HepG2 (cell line): ENCODE measurements around the gene ESPN. TPM values are rescaled to one million over a fixed set of nuclear protein-coding genes. Genes with fewer than 3 reads are reported as not detected.

Source experiments
- ADNP ChIP-seq: sonication (generic); formaldehyde crosslinking; IDR thresholded peaks from 2 replicates; pipeline ENCODE4 v1.4.0; 2020; ENCODE audit warnings: missing genetic modification reagents
- CAMTA2 ChIP-seq: sonication (generic); formaldehyde crosslinking; IDR thresholded peaks from 2 replicates; pipeline ENCODE4 v1.4.0; 2020; ENCODE audit warnings: mild to moderate bottlenecking, missing genetic modification reagents, borderline replicate concordance
- CEBPB ChIP-seq: IDR thresholded peaks from 2 replicates; pipeline ENCODE4 v1.6.1; 2011; ENCODE audit warnings: low read depth, low read length, improper control_type of control experiment, borderline replicate concordance
- ELF3 ChIP-seq: IDR thresholded peaks from 2 replicates; pipeline ENCODE4 v1.6.1; 2016; ENCODE audit warnings: missing genetic modification reagents, missing compliant biosample characterization
- ETV5 ChIP-seq: IDR thresholded peaks from 2 replicates; pipeline ENCODE4 v1.6.1; 2018; ENCODE audit warnings: missing biosample characterization, missing genetic modification reagents, inconsistent platforms, borderline replicate concordance
- FOSL2 ChIP-seq: sonication (generic); formaldehyde crosslinking; IDR thresholded peaks from 2 replicates; pipeline ENCODE4 v1.4.0; 2020; ENCODE audit warnings: missing genetic modification reagents
- GABPB1 ChIP-seq: IDR thresholded peaks from 2 replicates; pipeline ENCODE4 v1.6.1; 2016; ENCODE audit warnings: mild to moderate bottlenecking, missing genetic modification reagents, moderate library complexity, missing compliant biosample characterization
- GATAD2A ChIP-seq: IDR thresholded peaks from 2 replicates; pipeline ENCODE4 v1.6.1; 2016
- HCFC1 ChIP-seq: fragments of 150-350 bp; IDR thresholded peaks from 2 replicates; pipeline ENCODE4 v1.6.1; 2014; ENCODE audit warnings: low read depth, low read length
- IRF2 ChIP-seq: IDR thresholded peaks from 2 replicates; pipeline ENCODE4 v1.6.1; 2018; ENCODE audit warnings: missing genetic modification reagents, missing compliant biosample characterization
- KLF16 ChIP-seq, 2 experiments: sonication (generic) in 1 of 2; formaldehyde crosslinking in 1 of 2; IDR thresholded peaks; 2 replicates each; pipeline versions ENCODE4 v1.6.1 to v1.8.0; 2016 to 2023; ENCODE audit warnings: missing genetic modification reagents in 2 of 2, missing compliant biosample characterization in 1 of 2
- MEF2D ChIP-seq: sonication (generic); formaldehyde crosslinking; IDR thresholded peaks from 2 replicates; pipeline ENCODE4 v1.5.1; 2020; ENCODE audit warnings: mild to moderate bottlenecking, missing genetic modification reagents
- RAD21 ChIP-seq: fragments of 450-650 bp; formaldehyde crosslinking; IDR thresholded peaks from 2 replicates; pipeline ENCODE4 v1.5.0; 2020; ENCODE audit warnings: mild to moderate bottlenecking
- SIX4 ChIP-seq: sonication (generic); formaldehyde crosslinking; IDR thresholded peaks from 2 replicates; pipeline ENCODE4 v1.4.0; 2020; ENCODE audit warnings: missing genetic modification reagents
- SNAPC2 ChIP-seq: sonication (generic); formaldehyde crosslinking; IDR thresholded peaks from 2 replicates; pipeline ENCODE4 v1.8.1; 2022; ENCODE audit warnings: mild to moderate bottlenecking, missing genetic modification reagents
- STAG1 ChIP-seq: sonication (generic); formaldehyde crosslinking; IDR thresholded peaks from 2 replicates; pipeline ENCODE4 v1.4.0; 2020; ENCODE audit warnings: missing genetic modification reagents
- THYN1 ChIP-seq: sonication (generic); formaldehyde crosslinking; IDR thresholded peaks from 2 replicates; pipeline ENCODE4 v1.8.1; 2023; ENCODE audit warnings: low read depth, mild to moderate bottlenecking, moderate library complexity, missing genetic modification reagents, borderline replicate concordance
- ZFY ChIP-seq: sonication (generic); formaldehyde crosslinking; IDR thresholded peaks from 2 replicates; pipeline ENCODE4 v1.4.0; 2020; ENCODE audit warnings: missing genetic modification reagents
- ZNF143 ChIP-seq: sonication (generic); formaldehyde crosslinking; IDR thresholded peaks from 2 replicates; pipeline ENCODE4 v1.4.0; 2020; ENCODE audit warnings: missing genetic modification reagents
- ZNF501 ChIP-seq: sonication (generic); formaldehyde crosslinking; IDR thresholded peaks from 2 replicates; pipeline ENCODE4 v1.5.1; 2020; ENCODE audit warnings: mild to moderate bottlenecking, moderate library complexity, missing genetic modification reagents
- ZNF552 ChIP-seq: sonication (generic); formaldehyde crosslinking; IDR thresholded peaks from 2 replicates; pipeline ENCODE4 v1.9.0; 2022; ENCODE audit warnings: missing genetic modification reagents, mild to moderate bottlenecking, borderline replicate concordance
- ZNF839 ChIP-seq: sonication (generic); formaldehyde crosslinking; IDR thresholded peaks from 2 replicates; pipeline ENCODE4 v1.4.0; 2020; ENCODE audit warnings: missing genetic modification reagents, mild to moderate bottlenecking, borderline replicate concordance
- polyA plus RNA-seq, 8 experiments: library from polyadenylated mRNA; depleted of rRNA in 3 of 8; stranded (reverse) in 7 of 8; unstranded in 1 of 8; fragments of >200 nt; fragmentation: Illumina TruSeq in 4 of 8; extraction: Trizol in 4 of 8; gene quantifications; 2 replicates each; pipeline versions ENCODE4 v1.2.1 to v1.2.3, GENCODE V29; 2011 to 2016; ENCODE audit warnings: low read depth in 4 of 8, missing spikeins in 1 of 8, mixed read lengths in 1 of 8; ENCODE audit not compliant: insufficient read depth in 1 of 8
- total RNA-seq, 5 experiments: library from RNA; depleted of rRNA; stranded (reverse); fragments of >200 nt; fragmentation: Illumina TruSeq; extraction: Trizol; gene quantifications; 2 replicates each; pipeline ENCODE4 v1.2.3, GENCODE V29; 2016; ENCODE audit warnings: low read depth in 1 of 5
- TF ChIP-seq, protein P1 (sequence below): IDR thresholded peaks from 2 replicates; pipeline ENCODE4 v1.6.1; 2016; ENCODE audit warnings: missing compliant biosample characterization, missing genetic modification reagents, borderline replicate concordance
- TF ChIP-seq, protein P2 (sequence below): sonication (generic); formaldehyde crosslinking; IDR thresholded peaks from 2 replicates; pipeline ENCODE4 v1.4.0; 2020; ENCODE audit warnings: missing genetic modification reagents
- TF ChIP-seq, protein P3 (sequence below): sonication (generic); formaldehyde crosslinking; IDR thresholded peaks from 2 replicates; pipeline ENCODE4 v1.4.0; 2020; ENCODE audit warnings: mild to moderate bottlenecking, missing genetic modification reagents
- TF ChIP-seq, protein P4 (sequence below): sonication (generic); formaldehyde crosslinking; IDR thresholded peaks from 2 replicates; pipeline ENCODE4 v1.4.0; 2020; ENCODE audit warnings: mild to moderate bottlenecking, missing genetic modification reagents

Gene ESPN
- total and polyA plus RNA-seq, 2 of the 13 experiments (the other 11 are each of a cell fraction or from before 2014, with no cell fraction given), result 48.6 to 54.2 TPM

DNA sequence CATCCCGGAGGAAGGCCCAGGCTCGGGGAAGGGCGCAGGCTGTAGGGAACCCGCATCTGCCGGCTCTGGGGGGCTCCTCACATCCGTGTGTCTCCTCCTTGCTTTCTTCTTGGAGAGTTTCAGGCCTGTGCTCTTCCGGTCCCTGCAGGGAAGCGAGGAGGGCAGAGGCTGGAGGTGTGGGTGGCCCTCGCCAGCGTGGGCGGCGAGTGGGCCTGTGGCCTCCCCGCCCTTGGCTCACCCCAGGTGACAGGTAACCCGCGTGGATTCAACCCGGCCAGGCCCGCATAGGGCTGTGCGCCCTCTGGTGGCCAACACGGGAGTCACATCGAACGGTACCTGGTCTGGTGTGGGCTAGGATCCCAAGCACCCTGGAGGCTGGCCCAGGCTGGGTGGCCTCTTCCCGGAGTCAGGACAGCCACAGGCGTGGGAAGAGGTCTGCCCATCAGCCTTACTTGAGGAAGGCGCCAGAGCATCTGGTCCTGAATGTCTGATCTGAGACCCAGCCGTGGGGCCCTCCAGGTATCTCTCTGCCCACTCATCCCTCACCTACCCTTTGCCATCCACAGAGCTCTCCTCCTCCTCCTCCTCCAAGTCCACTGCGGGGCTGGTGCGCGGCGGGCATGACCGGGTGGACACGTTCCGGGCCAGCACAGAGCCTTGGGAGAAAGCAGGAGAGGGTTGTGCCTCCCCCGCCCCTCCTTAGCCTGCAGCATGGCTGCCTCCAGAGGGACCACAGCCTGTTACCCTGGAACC lies 51.0 kb downstream of the ESPN start (continued):
- TF ChIP-seq, protein P1, sequence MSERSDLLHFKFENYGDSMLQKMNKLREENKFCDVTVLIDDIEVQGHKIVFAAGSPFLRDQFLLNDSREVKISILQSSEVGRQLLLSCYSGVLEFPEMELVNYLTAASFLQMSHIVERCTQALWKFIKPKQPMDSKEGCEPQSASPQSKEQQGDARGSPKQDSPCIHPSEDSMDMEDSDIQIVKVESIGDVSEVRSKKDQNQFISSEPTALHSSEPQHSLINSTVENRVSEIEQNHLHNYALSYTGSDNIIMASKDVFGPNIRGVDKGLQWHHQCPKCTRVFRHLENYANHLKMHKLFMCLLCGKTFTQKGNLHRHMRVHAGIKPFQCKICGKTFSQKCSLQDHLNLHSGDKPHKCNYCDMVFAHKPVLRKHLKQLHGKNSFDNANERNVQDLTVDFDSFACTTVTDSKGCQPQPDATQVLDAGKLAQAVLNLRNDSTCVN, result 0 out of 2 replicates have a peak, but pooled peaks have one; percentile 31
- TF ChIP-seq SNAPC2 (CRISPR knock-in tag) (no peak), FOSL2 (CRISPR knock-in tag) (peak; percentile 20; the same call in 1 of the 2 replicates), SIX4 (CRISPR knock-in tag) (no peak), CEBPB (no peak), IRF2 (no peak), ETV5 (no peak), ZNF839 (CRISPR knock-in tag) (0 out of 2 replicates have a peak, but pooled peaks have one; percentile 62), ELF3 (no peak), ZNF552 (CRISPR knock-in tag) (no peak), RAD21 (CRISPR knock-in tag) (peak; percentile 70), STAG1 (peak; percentile 65), ZNF501 (CRISPR knock-in tag) (no peak), GABPB1 (peak; percentile 33; the same call in 1 of the 2 replicates), HCFC1 (no peak), ZFY (CRISPR knock-in tag) (peak; percentile 29; the same call in 1 of the 2 replicates), ZNF143 (CRISPR knock-in tag) (no peak), CAMTA2 (CRISPR knock-in tag) (no peak), MEF2D (CRISPR knock-in tag) (no peak), THYN1 (no peak), KLF16 (CRISPR knock-in tag; IDR thresholded peaks at IDR 0.05) (0 out of 4 replicates have a peak, but pooled peaks of 1 of the 2 experiments have one; percentile 26), GATAD2A (no peak), ADNP (CRISPR knock-in tag) (no peak)
- TF ChIP-seq, protein P2, sequence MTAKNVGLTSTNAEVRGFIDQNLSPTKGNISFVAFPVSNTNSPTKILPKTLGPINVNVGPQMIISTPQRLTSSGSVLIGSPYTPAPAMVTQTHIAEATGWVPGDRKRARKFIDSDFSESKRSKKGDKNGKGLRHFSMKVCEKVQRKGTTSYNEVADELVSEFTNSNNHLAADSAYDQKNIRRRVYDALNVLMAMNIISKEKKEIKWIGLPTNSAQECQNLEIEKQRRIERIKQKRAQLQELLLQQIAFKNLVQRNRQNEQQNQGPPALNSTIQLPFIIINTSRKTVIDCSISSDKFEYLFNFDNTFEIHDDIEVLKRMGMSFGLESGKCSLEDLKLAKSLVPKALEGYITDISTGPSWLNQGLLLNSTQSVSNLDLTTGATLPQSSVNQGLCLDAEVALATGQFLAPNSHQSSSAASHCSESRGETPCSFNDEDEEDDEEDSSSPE (CRISPR knock-in tag), result no peak
- TF ChIP-seq, protein P3, sequence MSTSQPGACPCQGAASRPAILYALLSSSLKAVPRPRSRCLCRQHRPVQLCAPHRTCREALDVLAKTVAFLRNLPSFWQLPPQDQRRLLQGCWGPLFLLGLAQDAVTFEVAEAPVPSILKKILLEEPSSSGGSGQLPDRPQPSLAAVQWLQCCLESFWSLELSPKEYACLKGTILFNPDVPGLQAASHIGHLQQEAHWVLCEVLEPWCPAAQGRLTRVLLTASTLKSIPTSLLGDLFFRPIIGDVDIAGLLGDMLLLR (CRISPR knock-in tag), result no peak
- TF ChIP-seq, protein P4, sequence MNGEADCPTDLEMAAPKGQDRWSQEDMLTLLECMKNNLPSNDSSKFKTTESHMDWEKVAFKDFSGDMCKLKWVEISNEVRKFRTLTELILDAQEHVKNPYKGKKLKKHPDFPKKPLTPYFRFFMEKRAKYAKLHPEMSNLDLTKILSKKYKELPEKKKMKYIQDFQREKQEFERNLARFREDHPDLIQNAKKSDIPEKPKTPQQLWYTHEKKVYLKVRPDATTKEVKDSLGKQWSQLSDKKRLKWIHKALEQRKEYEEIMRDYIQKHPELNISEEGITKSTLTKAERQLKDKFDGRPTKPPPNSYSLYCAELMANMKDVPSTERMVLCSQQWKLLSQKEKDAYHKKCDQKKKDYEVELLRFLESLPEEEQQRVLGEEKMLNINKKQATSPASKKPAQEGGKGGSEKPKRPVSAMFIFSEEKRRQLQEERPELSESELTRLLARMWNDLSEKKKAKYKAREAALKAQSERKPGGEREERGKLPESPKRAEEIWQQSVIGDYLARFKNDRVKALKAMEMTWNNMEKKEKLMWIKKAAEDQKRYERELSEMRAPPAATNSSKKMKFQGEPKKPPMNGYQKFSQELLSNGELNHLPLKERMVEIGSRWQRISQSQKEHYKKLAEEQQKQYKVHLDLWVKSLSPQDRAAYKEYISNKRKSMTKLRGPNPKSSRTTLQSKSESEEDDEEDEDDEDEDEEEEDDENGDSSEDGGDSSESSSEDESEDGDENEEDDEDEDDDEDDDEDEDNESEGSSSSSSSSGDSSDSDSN (CRISPR knock-in tag), result peak; percentile 56
